A549 (cell line): ENCODE measurements around the gene MFSD12. TPM values are rescaled to one million over a fixed set of nuclear protein-coding genes. Genes with fewer than 3 reads are reported as not detected.
A peak's percentile ranks its signal among the peaks of the same experiment; 100 is the strongest.

Source experiments
- ATAC-seq, 2 experiments: fragments of 200-7000 bp in 1 of 2; fragments of >200 bp in 1 of 2; cut with Nextera tagmentation in 1 of 2; cut with Tn5 transposase in 1 of 2; 3 replicates each; pipeline versions ENCODE4 v1.8.0 to v1.9.1; 2018 to 2020; ENCODE audit warnings: mild to moderate bottlenecking in 1 of 2, moderate library complexity in 1 of 2
- CTCF ChIA-PET: fragments of 300-600 bp; sonication (Branson Sonifier 250); formaldehyde crosslinking; extraction: SDS; loops from one replicate; lab custom pipeline; 2021; ENCODE audit warnings: antibody characterized with exemption, inconsistent platforms; lab: Yijun Ruan, JAX
- POLR2A ChIA-PET: fragments of 350-600 bp; formaldehyde crosslinking; extraction: SDS; loops from one replicate; lab custom pipeline; 2021; ENCODE audit warnings: antibody characterized with exemption, inconsistent platforms; lab: Yijun Ruan, JAX
- DNase-seq, 2 experiments: peaks; one replicate each; pipeline versions ENCODE4 v3.0.0 to v3.0.0-alpha.2; 2011 to 2016; ENCODE audit warnings: low read depth in 1 of 2, low spot score in 1 of 2
- FAIRE-seq: peaks from 2 replicates; lab custom pipeline; 2011; peaks lifted over from hg19 to GRCh38; lab: Jason Lieb, UNC
- H3K27ac ChIP-seq, 2 experiments: fragments of >200 bp; sonication (Bioruptor Twin); formaldehyde crosslinking; 3 replicates each; pipeline ENCODE4 v1.5.1; 2016 to 2017
- H3K4me1 ChIP-seq: fragments of >200 bp; sonication (Bioruptor Twin); formaldehyde crosslinking; 3 replicates; pipeline ENCODE4 v1.6.1; 2016
- H3K4me2 ChIP-seq: fragments of >200 bp; sonication (Bioruptor Twin); formaldehyde crosslinking; 3 replicates; pipeline ENCODE4 v1.6.1; 2016
- H3K4me3 ChIP-seq: fragments of >200 bp; sonication (Bioruptor Twin); formaldehyde crosslinking; 3 replicates; pipeline ENCODE4 v1.5.1; 2016
- H3K9me3 ChIP-seq: fragments of >200 bp; sonication (Bioruptor Twin); formaldehyde crosslinking; 3 replicates; pipeline ENCODE4 v1.6.1; 2016
- BCL3 ChIP-seq: fragments of >200 bp; sonication (Bioruptor Twin); formaldehyde crosslinking; IDR thresholded peaks from 3 replicates; pipeline ENCODE4 v1.6.1; 2016
- CBX2 ChIP-seq: fragments of 200-600 bp; sonication (generic); IDR thresholded peaks from 2 replicates; pipeline ENCODE4 v1.6.1; 2016; ENCODE audit warnings: low read depth, mild to moderate bottlenecking, borderline replicate concordance
- CTCF ChIP-seq: fragments of >200 bp; sonication (Bioruptor Twin); formaldehyde crosslinking; IDR thresholded peaks from 3 replicates; pipeline ENCODE4 v1.5.1; 2016
- E2F6 ChIP-seq: IDR thresholded peaks from 2 replicates; pipeline ENCODE4 v1.6.1; 2012; ENCODE audit warnings: low read depth, borderline replicate concordance
- EHF ChIP-seq: fragments of 250-450 bp; sonication (Bioruptor Pico); IDR thresholded peaks from 2 replicates; pipeline ENCODE4 v1.5.0; 2020; ENCODE audit warnings: mild to moderate bottlenecking
- ELK1 ChIP-seq: fragments of 150-350 bp; IDR thresholded peaks from 2 replicates; pipeline ENCODE4 v1.6.1; 2014; ENCODE audit warnings: low read depth, mild to moderate bottlenecking, low read length
- EP300 ChIP-seq, 2 experiments: fragments of >200 bp; sonication (Bioruptor Twin); formaldehyde crosslinking; IDR thresholded peaks; 2 replicates in 1 of 2; 3 replicates in 1 of 2; pipeline ENCODE4 v1.6.1; 2016 to 2017
- FOSB ChIP-seq: fragments of 250-450 bp; sonication (Bioruptor Pico); IDR thresholded peaks from 2 replicates; pipeline ENCODE4 v1.5.0; 2020; ENCODE audit warnings: mild to moderate bottlenecking, moderate library complexity
- FOXS1 ChIP-seq: fragments of 250-450 bp; sonication (Bioruptor Pico); IDR thresholded peaks from 2 replicates; pipeline ENCODE4 v1.5.0; 2020; ENCODE audit warnings: mild to moderate bottlenecking, moderate library complexity
- GATA3 ChIP-seq: IDR thresholded peaks from 2 replicates; pipeline ENCODE4 v1.6.1; 2012; ENCODE audit warnings: borderline replicate concordance
- HOXA7 ChIP-seq: fragments of 250-450 bp; sonication (Bioruptor Pico); IDR thresholded peaks from 2 replicates; pipeline ENCODE4 v1.5.0; 2020; ENCODE audit warnings: mild to moderate bottlenecking, moderate library complexity
- KDM5A ChIP-seq: fragments of 200-600 bp; sonication (generic); IDR thresholded peaks from 2 replicates; pipeline ENCODE4 v1.6.1; 2016; ENCODE audit warnings: antibody characterized with exemption, mild to moderate bottlenecking
- MAZ ChIP-seq: fragments of 150-350 bp; IDR thresholded peaks from 2 replicates; pipeline ENCODE4 v1.6.1; 2014; ENCODE audit warnings: antibody characterized with exemption, low read depth, low read length, borderline replicate concordance
- NR3C1 ChIP-seq: fragments of >200 bp; sonication (Bioruptor Twin); formaldehyde crosslinking; IDR thresholded peaks from 3 replicates; pipeline ENCODE4 v1.6.1; 2017
- PBX3 ChIP-seq: IDR thresholded peaks from 2 replicates; pipeline ENCODE4 v1.6.1; 2012
- POLR2A ChIP-seq: IDR thresholded peaks from 2 replicates; pipeline ENCODE4 v1.6.1; 2012; ENCODE audit warnings: mild to moderate bottlenecking, low read length
- RAD21 ChIP-seq, 2 experiments: fragments of >200 bp in 1 of 2; sonication (Bioruptor Twin) in 1 of 2; formaldehyde crosslinking in 1 of 2; IDR thresholded peaks in 1 of 2; conservative IDR thresholded peaks in 1 of 2; 2 replicates in 1 of 2; 3 replicates in 1 of 2; pipeline ENCODE4 v1.6.1; 2012 to 2018; ENCODE audit warnings: inconsistent platforms in 1 of 2
- REST ChIP-seq: fragments of 200-600 bp; sonication (generic); IDR thresholded peaks from 2 replicates; pipeline ENCODE4 v1.6.1; 2016; ENCODE audit warnings: antibody characterized with exemption, mild to moderate bottlenecking, moderate library complexity
- SREBF2 ChIP-seq: fragments of 450-650 bp; IDR thresholded peaks from 2 replicates; pipeline ENCODE4 v1.6.1; 2014; ENCODE audit warnings: mild to moderate bottlenecking, moderate library complexity
- TFCP2L1 ChIP-seq: fragments of 250-450 bp; sonication (Bioruptor Pico); IDR thresholded peaks from 2 replicates; pipeline ENCODE4 v1.5.0; 2021; ENCODE audit warnings: mild to moderate bottlenecking
- ZSCAN20 ChIP-seq: fragments of 250-450 bp; sonication (Bioruptor Pico); IDR thresholded peaks from 2 replicates; pipeline ENCODE4 v1.8.0; 2022; ENCODE audit warnings: mild to moderate bottlenecking, moderate library complexity
- WGBS: methylation state at CpG from one replicate; pipeline ENCODE4 v1.1.6; 2017; ENCODE audit errors: missing lambda C conversion rate; 5-methylcytosine and 5-hydroxymethylcytosine counted together
- polyA plus RNA-seq, 4 experiments: library from polyadenylated mRNA; depleted of rRNA in 3 of 4; stranded (reverse); fragments of >200 nt; fragmentation: RNase III in 1 of 4; extraction: RNeasy Plus Mini Kit Qiagen cat#74134 plus additional on column Dnase treatment in 1 of 4; gene quantifications; 2 replicates in 3 of 4; 3 replicates in 1 of 4; pipeline ENCODE4 v1.2.3, GENCODE V29; 2011 to 2017

Gene MFSD12
- polyA plus RNA-seq, 2 of the 4 experiments (the other 2 are of a cell fraction): 52.5 to 115 TPM

- H3K27ac ChIP-seq: no peak overlapping the region
- CTCF ChIA-PET: interaction anchor here (1.6 kb wide), 1 partner anchor 18 kb away, joined by 4 read pairs; no protein-coding TSS in a partner anchor
- H3K4me2 ChIP-seq: no peak overlapping the region
- no peaks in the 10 kb centered on the region for H3K4me1 ChIP-seq
- FAIRE-seq (no peak), ATAC-seq (peak; percentile 4 to 5; a peak in 3 of 6 replicates), DNase-seq (no peak)
- no peak for TF ChIP-seq FOSB
- TF ChIP-seq POLR2A: no peak
- TF ChIP-seq BCL3: no peak
- no peak for TF ChIP-seq ELK1
- no peak for TF ChIP-seq CBX2
- no peak for TF ChIP-seq GATA3
- no peak for TF ChIP-seq FOXS1 (CRISPR knock-in tag)
- no peak for TF ChIP-seq EP300 (IDR thresholded peaks at IDR 0.05)
- no peak for TF ChIP-seq REST
- no peak for TF ChIP-seq CTCF
- no peak overlapping the region for H3K4me3 ChIP-seq
- WGBS: 79% methylated on average over 8 of the region's 27 CpGs
- no peaks in the 10 kb centered on the region for H3K9me3 ChIP-seq
- POLR2A ChIA-PET: no interaction called here
Measured at GRCh38 chr19:3536429-3537100, 20.8 kb downstream of the MFSD12 start.

- no peak for FAIRE-seq
- TF ChIP-seq E2F6: no peak
- TF ChIP-seq, all 56 proteins: peak for 0
- no peaks in the 10 kb centered on the region for H3K4me1 ChIP-seq
- no peak overlapping the region for H3K4me3 ChIP-seq
- H3K27ac ChIP-seq: no peak overlapping the region
- H3K9me3 ChIP-seq: no peaks in the 10 kb centered on the region
- H3K4me2 ChIP-seq: no peak overlapping the region
- ATAC-seq (no peak), DNase-seq (no peak)
- ChIA-PET CTCF (interaction anchor here (1.6 kb wide), 1 partner anchor 18 kb away, joined by 4 read pairs; no protein-coding TSS in a partner anchor), POLR2A (no interaction called here)
- WGBS: 94% methylated on average over 7 of the region's 10 CpGs
Measured at GRCh38 chr19:3535981-3536380, 21.4 kb downstream of the MFSD12 start.

- no peak overlapping the region for H3K4me2 ChIP-seq
- FAIRE-seq (no peak), DNase-seq (no peak), ATAC-seq (peak; percentile 3 to 4; a peak in 1 of 6 replicates)
- ChIA-PET POLR2A (no interaction called here), CTCF (no interaction called here)
- no peak for TF ChIP-seq PBX3
- TF ChIP-seq TFCP2L1 (CRISPR knock-in tag): no peak
- no peak for TF ChIP-seq MAZ
- TF ChIP-seq KDM5A: no peak
- no peak for TF ChIP-seq EHF (CRISPR knock-in tag)
- no peak for TF ChIP-seq HOXA7 (CRISPR knock-in tag)
- TF ChIP-seq ZSCAN20 (CRISPR knock-in tag): no peak
- no peak for TF ChIP-seq RAD21 (conservative IDR thresholded peaks at IDR 0.05 in 1 of 2, IDR thresholded peaks at IDR 0.05 in 1 of 2)
- no peak for TF ChIP-seq GATA3
- TF ChIP-seq NR3C1: no peak
- TF ChIP-seq SREBF2: no peak
- H3K4me1 ChIP-seq: no peaks in the 10 kb centered on the region
- WGBS: 90% methylated on average over 7 of the region's 14 CpGs
- no peaks in the 10 kb centered on the region for H3K9me3 ChIP-seq
- H3K4me3 ChIP-seq: no peak overlapping the region
- no peak overlapping the region for H3K27ac ChIP-seq
Measured at GRCh38 chr19:3535563-3535965, 21.8 kb downstream of the MFSD12 start.
